NK-92 (cell line): ENCODE results near the gene DGKQ.
"Not testable (repeated sequence)": the region's sequence is repeated elsewhere in the genome, so short reads cannot be mapped to it uniquely, and the experiment has no call there.

Experiments
- DNase-seq: peaks from one replicate; lab custom pipeline; 2025; ENCODE audit not compliant: unreplicated experiment; lab: John Stamatoyannopoulos, UW

The DGKQ gene

DNA sequence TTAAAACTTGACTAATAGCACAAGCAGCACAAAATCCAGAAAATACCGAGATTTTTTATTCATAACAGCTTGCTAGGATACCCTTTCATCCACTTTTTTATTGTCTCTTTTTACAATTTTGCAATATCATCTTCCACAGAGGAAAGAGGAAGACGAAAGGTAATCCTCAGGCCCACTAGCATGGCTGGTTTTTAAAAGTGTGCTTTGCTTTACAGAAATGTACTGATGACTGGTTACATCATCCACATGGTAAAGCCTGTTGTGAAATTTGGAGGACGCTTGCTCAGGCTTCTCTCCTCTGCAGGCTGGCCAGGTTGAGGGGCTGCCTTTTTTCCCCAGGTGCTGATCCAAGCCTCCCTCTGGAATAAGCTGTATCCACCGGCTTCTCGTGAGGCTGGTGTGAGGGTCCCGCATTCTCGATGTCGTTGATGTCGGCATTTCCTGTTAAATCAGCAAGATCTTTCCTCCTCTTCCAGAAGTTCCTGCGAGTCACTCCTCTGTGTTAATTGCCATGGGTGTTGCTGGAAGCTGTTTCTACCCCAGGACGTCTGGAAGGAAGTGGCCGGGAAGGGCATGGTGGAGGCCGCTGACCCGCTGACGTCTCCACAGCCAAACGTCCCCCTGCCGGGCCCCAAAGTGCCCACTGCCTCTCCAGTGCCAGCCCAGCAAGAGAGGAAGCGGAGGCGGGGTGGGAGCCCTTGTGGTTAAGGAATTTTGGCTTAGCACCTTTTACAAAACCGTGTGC is 5.8 kb upstream of the DGKQ start:
- no peak for DNase-seq

DNA sequence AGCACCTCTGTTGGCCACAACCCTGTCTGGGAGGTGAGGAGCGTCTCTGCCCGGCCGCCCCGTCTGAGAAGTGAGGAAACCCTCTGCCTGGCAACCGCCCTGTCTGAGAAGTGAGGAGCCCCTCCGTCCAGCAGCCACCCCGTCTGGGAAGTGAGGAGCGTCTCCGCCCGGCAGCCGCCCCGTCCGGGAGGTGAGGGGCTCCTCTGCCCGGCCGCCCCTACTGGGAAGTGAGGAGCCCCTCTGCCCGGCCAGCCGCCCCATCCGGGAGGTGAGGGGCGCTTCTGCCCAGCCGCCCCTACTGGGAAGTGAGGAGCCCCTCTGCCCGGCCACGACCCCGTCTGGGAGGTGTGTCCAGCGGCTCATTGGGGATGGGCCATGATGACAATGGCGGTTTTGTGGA is 2.6 kb upstream of the DGKQ start:
- DNase-seq: not testable (repeated sequence)

DNA sequence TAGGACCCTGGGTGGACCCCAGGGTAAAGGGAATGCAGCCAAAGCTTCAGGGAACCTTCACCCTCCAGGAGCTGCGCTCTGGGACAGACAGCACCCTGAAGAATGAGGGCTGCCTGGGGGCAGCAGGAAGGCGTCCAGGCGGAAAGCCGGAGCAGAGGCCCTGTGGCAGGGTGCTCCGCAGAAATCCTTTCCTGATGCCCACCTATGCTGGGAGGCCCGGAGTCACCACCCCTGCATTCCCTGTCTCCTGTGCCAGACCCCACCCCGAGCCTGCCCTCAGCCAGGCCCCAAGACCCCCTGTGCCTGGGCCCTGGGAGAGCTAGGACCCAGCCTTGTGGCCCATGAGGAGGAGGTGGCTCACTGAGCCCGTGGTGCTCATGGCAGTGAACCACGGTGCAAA is 1.3 kb upstream of the DGKQ start:
- no peak for DNase-seq

DNA sequence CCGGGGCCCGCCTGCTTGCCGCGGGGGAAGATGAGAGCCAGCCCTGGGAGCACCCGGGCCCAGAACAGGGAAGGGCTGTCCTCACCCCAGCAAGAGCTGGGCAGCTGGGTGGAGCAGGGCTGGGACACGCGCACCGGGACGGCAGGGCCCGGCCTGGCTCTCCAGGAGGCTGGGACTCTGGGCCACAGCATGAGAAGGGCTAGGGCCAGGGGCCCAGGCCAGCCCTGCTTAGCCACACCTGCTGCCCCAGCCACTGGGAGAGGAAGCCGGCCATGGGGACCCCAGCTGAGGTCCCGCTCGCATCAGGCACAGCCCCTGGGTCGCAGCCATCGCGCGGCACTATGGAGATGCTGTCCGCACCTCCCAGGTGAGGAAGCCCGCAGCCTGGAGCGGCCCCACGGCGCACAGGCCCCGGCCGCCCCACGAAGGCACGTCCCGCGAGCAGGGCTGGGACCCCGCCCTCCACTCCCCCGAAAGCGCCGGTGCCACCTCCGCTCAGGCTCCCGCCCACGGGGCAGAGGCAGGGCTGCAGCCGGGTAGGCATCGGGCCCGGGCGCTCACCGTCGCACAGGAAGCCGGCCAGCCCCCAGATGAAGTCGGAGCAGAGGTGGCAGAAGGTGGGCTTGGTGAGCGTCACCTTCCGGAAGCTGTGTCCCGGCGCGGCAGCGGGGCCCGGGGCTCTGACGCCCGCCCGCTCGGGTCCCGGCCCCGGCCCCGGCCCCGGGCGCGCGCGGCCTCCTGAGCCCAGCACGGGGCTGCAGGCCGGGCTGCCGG is 531 bp downstream of the DGKQ start:
- DNase-seq: no peak

DNA sequence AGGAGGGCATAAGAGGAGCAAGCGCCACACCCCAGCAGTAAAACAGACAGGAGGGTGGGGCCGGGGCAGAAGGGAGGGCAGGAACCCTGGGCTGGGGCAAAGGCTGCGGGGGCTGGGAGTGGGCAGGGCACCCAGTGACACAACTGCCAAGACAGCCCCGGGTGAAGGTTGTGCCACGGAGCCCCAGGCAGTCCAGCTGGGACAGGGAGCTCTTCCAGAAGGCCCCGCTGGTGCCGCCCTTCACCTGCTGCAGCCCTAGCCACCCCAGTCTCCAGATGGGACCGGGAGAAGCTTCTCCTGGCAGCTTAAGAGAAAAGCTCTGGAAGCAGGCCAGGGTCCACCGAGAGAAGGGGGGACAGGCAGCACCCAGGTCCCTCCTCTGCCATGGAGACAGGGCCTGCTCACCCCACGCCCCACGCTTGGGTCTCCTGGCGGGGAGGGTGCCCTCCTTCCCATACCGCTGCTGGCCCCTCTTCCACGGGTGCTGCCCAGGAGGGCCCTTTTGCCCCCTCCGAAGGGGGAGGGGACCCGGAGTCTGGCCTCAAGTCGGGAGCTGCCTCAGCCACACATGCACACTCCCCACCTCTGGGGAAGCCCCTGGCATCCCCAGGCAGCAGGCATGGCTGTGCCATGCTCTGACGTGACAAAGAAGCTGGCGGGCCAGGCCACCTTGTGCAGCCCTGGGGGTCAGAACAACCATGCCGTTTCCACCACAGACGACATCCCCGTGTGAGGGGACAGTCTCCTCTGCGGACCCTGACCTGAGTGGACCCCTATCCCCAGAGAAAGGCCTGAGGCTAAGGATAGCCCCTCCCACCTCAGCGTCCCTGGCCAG is 1.5 kb downstream of the DGKQ start:
- no peak for DNase-seq

DNA sequence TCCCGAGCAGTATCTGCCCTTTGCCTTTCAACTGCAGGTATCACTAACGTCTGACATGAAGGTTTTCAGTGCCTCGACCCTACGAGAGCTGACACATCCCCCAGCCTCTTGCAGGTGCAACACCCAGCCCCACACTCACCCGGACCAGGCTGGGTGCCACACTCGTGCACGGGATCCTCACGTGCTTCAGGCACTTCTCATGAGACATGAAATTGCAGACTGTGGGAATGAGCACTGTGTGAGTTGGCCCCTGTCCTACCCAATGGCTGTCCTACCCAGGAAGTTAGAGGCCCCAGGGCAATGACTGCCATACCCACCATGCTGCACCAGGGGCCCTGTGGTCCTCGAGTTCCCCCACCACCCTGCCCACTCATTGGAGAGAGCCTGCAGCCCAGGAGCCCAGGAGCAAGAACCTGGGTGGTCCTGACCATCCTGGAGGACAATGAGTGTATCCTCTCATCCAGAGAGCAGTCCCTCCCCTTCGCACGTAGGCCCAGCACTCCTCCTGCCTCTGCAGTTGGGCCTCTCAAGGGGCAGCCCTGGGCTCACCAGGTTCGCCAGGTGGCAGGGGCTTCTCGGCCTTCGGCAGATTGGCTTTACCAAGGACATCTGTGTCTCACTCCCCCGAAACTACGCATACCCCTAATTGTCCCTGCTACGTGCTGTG is 2.4 kb downstream of the DGKQ start:
- no peak for DNase-seq

DNA sequence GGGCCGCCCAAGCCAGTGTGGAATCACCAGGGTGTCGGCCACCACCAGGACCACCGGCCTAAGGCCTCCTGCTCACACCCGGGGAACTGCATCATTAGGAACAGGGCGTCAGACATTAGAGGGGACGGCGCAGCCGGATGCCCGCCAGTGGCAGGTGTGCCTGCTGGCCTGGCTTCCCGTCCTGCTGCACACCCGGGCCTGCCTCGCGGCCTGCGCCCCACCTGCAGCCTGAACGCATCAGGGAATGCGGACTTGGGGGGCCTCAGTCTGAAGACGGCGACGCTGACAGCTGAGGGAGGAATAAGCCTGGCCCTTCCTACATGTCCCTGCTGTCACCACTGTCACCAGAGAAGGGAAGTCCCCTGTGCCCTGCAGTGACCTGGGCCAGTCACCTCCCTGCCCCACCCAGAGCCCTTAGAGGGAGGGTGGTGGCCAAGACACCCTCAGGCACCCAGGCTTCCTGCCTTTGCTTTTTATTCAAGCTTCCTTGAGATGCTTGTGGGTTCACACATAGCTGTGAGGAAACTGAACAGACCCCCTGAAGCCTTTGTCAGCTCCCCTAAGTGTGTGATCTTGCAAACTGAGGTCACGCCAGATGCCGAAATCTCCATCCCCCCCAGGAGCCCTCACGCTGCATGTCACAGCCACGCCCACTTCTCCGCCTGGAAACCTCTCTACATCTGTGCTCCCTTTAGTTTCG is 3.2 kb downstream of the DGKQ start:
- DNase-seq: no peak

DNA sequence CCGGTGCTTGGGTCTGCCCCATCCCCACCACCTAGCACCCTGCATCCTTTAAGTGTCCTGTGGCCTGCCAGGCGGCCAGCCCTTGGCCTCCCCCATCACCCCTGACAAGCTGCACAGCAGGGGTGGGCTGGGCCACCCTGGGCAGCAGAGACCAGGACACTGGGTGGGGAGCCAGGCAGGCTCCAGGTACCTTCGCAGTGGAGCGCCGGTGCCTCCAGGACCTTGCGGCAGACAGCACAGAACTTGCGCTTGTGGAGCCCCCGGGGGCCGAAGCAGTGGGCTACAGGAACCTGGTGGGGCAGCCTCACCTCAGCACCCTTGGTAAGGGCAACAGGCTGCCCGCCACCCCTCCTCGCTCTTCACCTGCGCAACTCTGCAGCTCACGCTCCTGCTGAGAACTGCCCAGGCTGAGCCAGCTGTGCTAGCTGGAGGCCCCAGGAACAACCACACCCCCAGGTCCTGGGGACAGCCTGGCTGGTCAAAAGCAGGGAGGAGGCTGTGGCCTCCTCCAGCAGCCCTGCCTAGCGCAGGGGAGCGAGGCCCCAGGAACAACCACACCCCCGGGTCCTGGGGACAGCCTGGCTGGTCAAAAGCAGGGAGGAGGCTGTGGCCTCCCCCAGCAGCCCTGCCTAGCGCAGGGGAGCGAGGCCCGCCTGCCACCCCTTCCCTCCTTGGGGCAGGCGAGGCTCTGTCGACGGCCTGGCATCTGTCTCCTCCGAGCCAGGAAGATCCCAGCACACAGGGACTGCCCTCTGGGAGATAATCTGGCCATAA is 4.6 kb downstream of the DGKQ start:
- no peak for DNase-seq

DNA sequence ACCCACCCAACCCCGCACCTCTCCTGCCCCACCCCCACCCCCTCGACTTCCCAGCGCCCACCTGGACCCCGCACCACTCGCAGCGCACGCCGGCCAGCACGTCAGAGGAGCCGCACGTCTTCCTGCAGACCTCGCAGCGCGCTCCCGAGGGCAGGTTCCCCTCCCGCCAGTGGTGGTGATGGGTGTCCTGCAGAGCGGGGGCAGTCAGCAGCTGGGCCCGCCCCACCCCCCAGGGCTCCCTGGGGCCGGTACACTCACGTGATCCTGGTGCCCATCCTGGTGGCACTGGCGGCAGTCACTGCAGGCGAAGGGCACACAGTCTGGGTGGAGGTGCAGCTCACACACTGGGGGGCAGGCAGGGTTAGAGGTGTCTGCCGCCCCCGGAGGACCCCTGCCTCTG is 5.1 kb downstream of the DGKQ start:
- no peak for DNase-seq

DNA sequence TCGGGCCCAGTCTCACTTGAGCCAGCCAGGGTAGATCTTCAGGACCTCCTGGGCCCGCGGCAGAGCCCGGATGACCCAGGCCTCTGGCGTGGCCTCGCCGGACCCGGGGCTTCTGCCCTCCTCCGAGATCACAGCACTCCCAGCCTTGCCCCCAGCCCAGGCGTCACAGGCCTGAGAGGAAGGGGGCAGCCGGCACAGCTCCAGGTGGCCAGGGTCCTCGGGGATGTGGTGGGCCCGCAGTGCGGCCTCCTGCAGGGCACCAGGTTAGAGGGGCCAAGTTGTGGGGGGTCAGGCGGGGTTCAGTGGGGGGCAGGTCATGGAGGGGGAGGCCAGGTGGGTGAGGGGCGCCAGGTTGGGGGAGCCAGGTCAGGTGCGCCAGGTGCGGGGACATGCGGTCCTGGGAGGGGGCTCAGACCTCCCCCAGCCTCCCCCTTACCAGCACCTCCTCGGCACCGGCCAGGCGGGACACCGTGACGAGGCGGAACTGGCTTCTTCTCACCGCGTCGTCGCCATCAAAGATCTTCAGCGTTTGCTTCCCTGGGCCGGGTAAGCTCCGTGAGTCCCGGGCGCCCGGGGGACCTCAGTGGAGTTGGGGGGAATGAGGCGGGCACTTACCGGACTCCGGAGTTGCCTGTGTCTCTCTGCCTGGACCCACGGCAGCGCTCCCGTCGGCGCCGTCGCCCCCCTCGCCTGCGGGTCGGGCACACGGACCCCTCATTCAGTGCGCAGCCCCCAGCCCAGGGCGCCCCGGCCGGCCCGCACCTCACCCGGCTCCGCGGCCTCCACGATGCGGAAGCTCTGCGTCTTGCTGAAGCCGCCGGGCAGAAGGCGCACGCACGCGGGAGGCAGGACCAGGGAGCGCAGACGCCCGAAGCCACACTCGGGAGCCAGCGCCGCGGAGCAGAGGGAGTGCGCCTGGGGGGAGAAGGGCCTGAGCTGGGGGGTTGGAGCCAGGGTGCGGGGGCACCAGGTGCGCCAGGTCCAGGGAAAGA is 6.0 kb downstream of the DGKQ start:
- DNase-seq: no peak

DNA sequence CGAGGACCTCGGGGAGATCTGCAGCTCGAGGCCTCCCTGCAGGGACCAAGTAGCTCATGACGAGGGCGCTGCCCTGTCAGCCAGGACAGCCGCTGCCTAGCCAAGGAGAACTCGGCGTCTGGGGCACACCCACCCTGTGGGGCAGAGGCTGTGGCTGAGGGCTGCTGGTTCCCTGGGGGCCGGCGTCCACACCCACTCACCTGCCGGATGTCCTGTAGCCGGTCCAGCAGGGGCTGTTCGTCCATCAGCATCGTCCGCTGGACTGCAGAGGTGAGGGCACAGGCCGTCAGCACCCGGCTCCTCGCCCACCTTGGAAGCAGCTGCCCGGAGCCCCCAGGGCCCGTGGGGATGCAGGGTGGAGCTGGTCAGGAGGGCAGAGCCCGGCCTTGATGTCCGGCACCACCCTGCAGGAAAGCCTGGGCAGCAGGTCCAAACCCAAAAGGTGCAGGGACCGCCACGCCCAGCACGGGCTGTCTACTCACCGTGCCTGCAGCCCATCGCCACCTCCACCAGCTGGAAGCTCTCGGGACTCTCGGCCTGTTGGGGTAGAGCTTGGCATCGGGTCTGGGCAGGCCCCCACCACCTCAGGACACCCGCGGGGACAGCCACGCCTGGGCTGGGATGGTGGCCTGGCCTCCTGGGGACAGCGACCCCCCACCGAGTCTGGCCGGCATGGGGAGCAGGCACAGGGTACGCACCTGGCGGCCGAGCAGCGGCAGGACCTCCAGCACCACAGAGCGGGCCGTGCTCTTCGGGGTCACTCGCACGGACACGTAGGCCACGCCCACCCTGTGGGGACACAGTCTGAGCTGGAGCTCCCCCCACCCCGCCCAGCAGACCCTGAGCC is 6.9 kb downstream of the DGKQ start:
- no peak for DNase-seq

DNA sequence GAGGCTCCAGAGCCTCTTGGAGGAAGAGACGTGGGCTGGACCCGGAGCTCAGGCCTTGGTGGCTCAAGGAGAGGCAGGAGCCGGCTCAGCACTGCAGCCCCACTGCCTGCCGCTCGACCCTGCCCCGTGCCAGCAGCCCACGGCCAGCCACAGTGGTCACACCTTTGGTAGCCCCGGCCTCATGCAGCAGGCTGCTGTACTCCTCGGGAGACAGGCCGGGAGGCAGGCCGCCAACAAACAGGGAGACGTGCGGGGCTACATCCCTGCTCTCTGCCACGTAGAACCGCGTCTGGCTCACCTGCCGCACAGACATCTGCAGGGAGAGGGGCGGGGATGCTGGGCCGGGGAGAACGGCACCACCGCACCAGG is 7.6 kb downstream of the DGKQ start:
- no peak for DNase-seq

DNA sequence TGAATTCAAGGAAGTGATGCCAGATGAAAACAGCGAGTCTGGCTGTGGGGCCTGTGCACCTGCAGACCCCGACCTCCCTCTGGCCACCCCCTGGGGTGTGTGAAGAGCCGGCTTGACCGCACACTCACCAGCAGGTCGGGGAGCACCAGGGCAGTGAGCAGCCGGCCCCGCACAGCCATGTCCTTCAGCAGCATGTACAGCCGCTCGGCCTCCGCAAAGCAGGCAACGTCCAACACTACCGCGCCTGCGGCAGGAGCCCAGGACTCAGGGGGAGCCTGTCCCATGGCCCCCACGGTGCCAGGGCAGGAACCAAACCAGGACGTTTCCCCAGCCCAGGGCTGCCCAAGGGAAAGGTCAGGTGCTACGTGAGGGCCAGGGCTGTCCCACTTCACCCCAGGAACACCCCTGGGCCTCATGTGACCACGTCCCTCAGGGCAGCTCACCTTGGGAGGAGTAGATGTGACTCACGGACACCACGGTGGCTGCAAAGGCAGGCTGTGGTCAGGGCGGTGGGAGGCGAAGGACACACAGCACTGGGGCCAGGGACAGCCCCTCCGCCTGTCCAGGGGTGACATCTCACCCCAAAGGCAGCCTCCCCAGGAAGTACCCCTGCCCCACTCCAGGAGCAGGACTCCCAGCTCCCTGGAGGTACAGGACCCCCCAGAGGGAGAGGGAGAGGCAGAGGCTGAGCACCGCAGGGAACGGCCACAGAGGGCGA is 8.2 kb downstream of the DGKQ start:
- DNase-seq: no peak

DNA sequence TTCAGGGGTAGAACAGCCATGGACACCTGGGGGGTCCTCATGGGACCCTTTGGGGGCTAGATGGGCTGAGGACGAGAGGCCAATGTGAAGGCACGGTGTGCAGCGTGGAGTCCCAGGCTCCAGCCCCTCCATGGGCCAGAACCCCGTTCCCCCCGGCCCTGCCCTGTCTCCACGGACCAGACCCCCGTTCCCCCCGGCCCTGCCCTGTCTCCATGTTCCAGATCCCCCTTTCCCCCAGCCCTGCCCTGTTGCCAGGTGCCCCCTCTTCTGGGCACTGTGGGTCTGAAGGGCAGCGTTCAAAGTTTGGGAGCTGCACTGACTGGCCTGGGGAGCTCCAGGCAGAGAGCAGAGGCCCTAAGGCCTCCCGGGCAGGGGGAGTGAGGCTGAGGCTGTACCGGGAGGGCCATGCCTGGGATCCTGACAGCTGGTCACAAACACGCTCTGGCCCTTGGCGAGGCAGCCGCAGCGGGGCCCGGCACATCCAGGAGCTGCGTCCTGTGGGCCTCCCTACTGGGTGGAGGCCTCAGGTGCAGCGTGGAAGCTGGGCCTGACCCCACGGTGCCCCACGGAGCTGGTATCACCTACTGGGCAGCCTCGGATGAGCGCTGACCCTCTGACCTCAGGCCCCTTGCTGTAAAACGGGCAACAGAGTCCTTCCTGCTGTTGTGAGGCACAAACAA is 8.9 kb downstream of the DGKQ start:
- no peak for DNase-seq

DNA sequence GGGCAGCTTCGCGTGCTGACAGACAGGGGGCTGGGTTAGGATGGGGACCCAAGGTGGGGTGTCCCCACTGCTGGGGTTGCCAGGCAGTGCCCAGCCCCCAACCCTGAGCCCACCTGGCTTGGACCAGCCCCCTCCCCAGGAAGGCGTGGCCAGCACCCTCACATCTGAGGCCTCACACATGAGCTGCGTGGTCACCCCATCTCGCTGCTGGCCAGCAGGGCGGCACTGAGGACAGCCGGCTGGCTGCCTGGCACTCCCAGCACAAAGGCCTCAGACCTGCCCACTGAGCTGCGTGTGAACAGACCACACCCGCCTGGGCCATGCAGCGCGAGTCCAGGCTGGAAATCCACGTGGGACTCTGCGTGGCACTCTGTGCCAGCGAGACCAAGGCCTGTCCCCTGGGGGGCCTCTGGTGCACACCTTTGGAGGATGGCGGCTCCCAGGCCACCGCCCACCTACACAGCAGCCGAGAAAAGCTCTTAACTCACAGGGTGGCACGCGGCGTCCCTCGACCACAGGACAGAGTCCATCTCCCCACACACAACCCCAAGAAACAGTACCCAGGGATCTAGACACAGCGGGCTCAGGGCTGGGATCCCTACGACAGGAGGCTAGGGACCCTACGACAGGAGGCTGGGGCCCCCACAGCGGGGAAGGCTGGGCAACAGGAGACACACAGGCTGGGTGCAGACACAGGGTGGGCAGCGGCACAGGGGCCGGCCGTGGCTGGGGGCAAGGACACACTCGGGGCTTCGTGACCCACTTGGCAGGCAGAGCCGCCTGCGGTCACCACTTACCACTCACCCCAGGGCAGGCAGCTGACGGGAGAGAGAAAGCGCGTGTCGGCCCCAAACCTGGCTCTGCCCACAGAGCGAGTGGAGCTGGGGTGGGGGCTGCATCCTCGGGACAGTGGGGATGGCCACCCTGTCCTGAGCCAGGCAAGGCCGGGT is 9.8 kb downstream of the DGKQ start:
- DNase-seq: no peak
